Peyer's patch (tissue), 4 donors: ENCODE results near the gene FRMD4A.

Experiments used
- POLR2A ChIP-seq, 2 donors: fragments of 450-650 bp; IDR thresholded peaks; one replicate each; pipeline ENCODE4 v1.5.1; 2017; ENCODE audit warnings: antibody characterized with exemption in 2 of 2, mild to moderate bottlenecking in 2 of 2, moderate library complexity in 2 of 2
- TF ChIP-seq, protein P1 (sequence below), 6 experiments: fragments of 450-650 bp in 4 of 6; fragments of 200-600 bp in 2 of 6; sonication (generic) in 1 of 6; IDR thresholded peaks; one replicate each; pipeline ENCODE4 v1.5.1; 2017 to 2019; ENCODE audit warnings: antibody characterized with exemption in 6 of 6, mild to moderate bottlenecking in 3 of 6, moderate library complexity in 1 of 6

- TF ChIP-seq, protein P1, sequence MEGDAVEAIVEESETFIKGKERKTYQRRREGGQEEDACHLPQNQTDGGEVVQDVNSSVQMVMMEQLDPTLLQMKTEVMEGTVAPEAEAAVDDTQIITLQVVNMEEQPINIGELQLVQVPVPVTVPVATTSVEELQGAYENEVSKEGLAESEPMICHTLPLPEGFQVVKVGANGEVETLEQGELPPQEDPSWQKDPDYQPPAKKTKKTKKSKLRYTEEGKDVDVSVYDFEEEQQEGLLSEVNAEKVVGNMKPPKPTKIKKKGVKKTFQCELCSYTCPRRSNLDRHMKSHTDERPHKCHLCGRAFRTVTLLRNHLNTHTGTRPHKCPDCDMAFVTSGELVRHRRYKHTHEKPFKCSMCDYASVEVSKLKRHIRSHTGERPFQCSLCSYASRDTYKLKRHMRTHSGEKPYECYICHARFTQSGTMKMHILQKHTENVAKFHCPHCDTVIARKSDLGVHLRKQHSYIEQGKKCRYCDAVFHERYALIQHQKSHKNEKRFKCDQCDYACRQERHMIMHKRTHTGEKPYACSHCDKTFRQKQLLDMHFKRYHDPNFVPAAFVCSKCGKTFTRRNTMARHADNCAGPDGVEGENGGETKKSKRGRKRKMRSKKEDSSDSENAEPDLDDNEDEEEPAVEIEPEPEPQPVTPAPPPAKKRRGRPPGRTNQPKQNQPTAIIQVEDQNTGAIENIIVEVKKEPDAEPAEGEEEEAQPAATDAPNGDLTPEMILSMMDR (IDR thresholded peaks at IDR 0.05) = no peak
- TF ChIP-seq POLR2A (IDR thresholded peaks at IDR 0.05) = no peak
Observed at GRCh38 chr10:14016011-14016536, 314.6 kb downstream of the FRMD4A start.
